IMR-90 (cell line): ENCODE data around the gene TRMT10C. TPM values are rescaled to one million over a fixed set of nuclear protein-coding genes. Genes with fewer than 3 reads are reported as not detected.

Experiments used
- ATAC-seq: fragments of 200-7000 bp; cut with Tn5 transposase; 2 replicates; pipeline ENCODE4 v1.9.1; 2020; ENCODE audit warnings: low read depth, mild to moderate bottlenecking, moderate library complexity
- BruUV-seq: library from RNA; stranded (reverse); fragments of 400-500 nt; replicated peaks from 2 replicates; lab custom pipeline; 2021; lab: Mats Ljungman, UMichigan
- CTCF ChIA-PET: fragments of 300-600 bp; formaldehyde crosslinking; extraction: SDS; loops from one replicate; lab custom pipeline; 2021; ENCODE audit warnings: antibody characterized with exemption; lab: Yijun Ruan, JAX
- POLR2A ChIA-PET: fragments of 300-600 bp; sonication (Branson Sonifier 250); formaldehyde crosslinking; loops from one replicate; lab custom pipeline; 2022; ENCODE audit warnings: antibody characterized with exemption; ENCODE audit not compliant: unreplicated experiment; lab: Charles Lee
- DNase-seq: peaks from one replicate; pipeline ENCODE4 v3.0.0; 2013
- H2AFZ ChIP-seq: replicated peaks from 2 replicates; pipeline ENCODE3; 2013; ENCODE audit warnings: low read length, mild to moderate bottlenecking; ENCODE audit not compliant: poor library complexity
- H2AK5ac ChIP-seq: 2 replicates; pipeline ENCODE4 v1.6.1; 2013; ENCODE audit warnings: low read depth, low read length, inconsistent platforms
- H2AK9ac ChIP-seq: replicated peaks from 2 replicates; pipeline ENCODE3; 2013; ENCODE audit warnings: mild to moderate bottlenecking, low read depth, low read length, moderate library complexity; ENCODE audit not compliant: poor library complexity
- H2BK120ac ChIP-seq: 2 replicates; pipeline ENCODE4 v1.6.1; 2013; ENCODE audit warnings: low read depth, low read length, inconsistent platforms
- H2BK15ac ChIP-seq: 3 replicates; pipeline ENCODE4 v1.6.1; 2013; ENCODE audit warnings: low read depth, low read length, inconsistent platforms
- H2BK20ac ChIP-seq: 2 replicates; pipeline ENCODE4 v1.6.1; 2013; ENCODE audit warnings: low read depth, mild to moderate bottlenecking, inconsistent platforms, low read length, moderate library complexity
- H2BK5ac ChIP-seq: 2 replicates; pipeline ENCODE4 v1.6.1; 2013; ENCODE audit warnings: mild to moderate bottlenecking, low read depth, low read length, inconsistent platforms; ENCODE audit not compliant: poor library complexity, severe bottlenecking
- H3K14ac ChIP-seq: replicated peaks from 2 replicates; pipeline ENCODE4 v1.6.1; 2013; ENCODE audit warnings: low read depth, low read length, inconsistent platforms
- H3K18ac ChIP-seq: 2 replicates; pipeline ENCODE4 v1.6.1; 2013; ENCODE audit warnings: low read depth, low read length, control low read depth
- H3K23ac ChIP-seq: 2 replicates; pipeline ENCODE4 v1.6.1; 2013; ENCODE audit warnings: low read depth, low read length, inconsistent platforms
- H3K27ac ChIP-seq: 2 replicates; pipeline ENCODE4 v1.5.1; 2013; ENCODE audit warnings: mild to moderate bottlenecking, control low read depth, low read length; ENCODE audit not compliant: insufficient read depth
- H3K27me3 ChIP-seq: 2 replicates; pipeline ENCODE4 v1.6.1; 2013; ENCODE audit warnings: low read length; ENCODE audit not compliant: control insufficient read depth, insufficient read depth
- H3K36me3 ChIP-seq: 2 replicates; pipeline ENCODE4 v1.6.1; 2013; ENCODE audit warnings: low read length, mixed read lengths; ENCODE audit not compliant: control insufficient read depth, insufficient read depth
- H3K4ac ChIP-seq: 2 replicates; pipeline ENCODE4 v1.6.1; 2013; ENCODE audit warnings: low read depth, low read length, inconsistent platforms
- H3K4me1 ChIP-seq: 2 replicates; pipeline ENCODE4 v1.6.1; 2013; ENCODE audit warnings: low read length, mixed read lengths; ENCODE audit not compliant: control insufficient read depth, insufficient read depth
- H3K4me2 ChIP-seq: 2 replicates; pipeline ENCODE4 v1.6.1; 2013; ENCODE audit warnings: low read depth, mild to moderate bottlenecking, control low read depth, low read length, moderate library complexity
- H3K4me3 ChIP-seq: 2 replicates; pipeline ENCODE4 v1.5.1; 2013; ENCODE audit warnings: low read depth, mild to moderate bottlenecking, control low read depth, low read length, moderate library complexity; ENCODE audit not compliant: insufficient read depth
- H3K56ac ChIP-seq: 2 replicates; pipeline ENCODE4 v1.6.1; 2013; ENCODE audit warnings: low read length, inconsistent platforms; ENCODE audit not compliant: insufficient read depth; ENCODE audit errors: extremely low read depth
- H3K79me1 ChIP-seq, 2 experiments: 2 replicates each; pipeline ENCODE4 v1.6.1; 2013; ENCODE audit warnings: low read length in 2 of 2, inconsistent platforms in 1 of 2, low read depth in 1 of 2
- H3K9ac ChIP-seq: 2 replicates; pipeline ENCODE4 v1.6.1; 2013; ENCODE audit warnings: low read depth, low read length, control low read depth
- H3K9me1 ChIP-seq: 2 replicates; pipeline ENCODE4 v1.6.1; 2013; ENCODE audit warnings: low read length, inconsistent platforms; ENCODE audit not compliant: insufficient read depth
- H3K9me3 ChIP-seq: 2 replicates; pipeline ENCODE4 v1.6.1; 2013; ENCODE audit warnings: low read length; ENCODE audit not compliant: control insufficient read depth, insufficient read depth
- H4K20me1 ChIP-seq: 2 replicates; pipeline ENCODE4 v1.6.1; 2013; ENCODE audit warnings: low read length, inconsistent platforms; ENCODE audit not compliant: insufficient read depth
- H4K5ac ChIP-seq: 2 replicates; pipeline ENCODE4 v1.6.1; 2013; ENCODE audit warnings: mild to moderate bottlenecking, low read depth, low read length, control low read depth
- H4K8ac ChIP-seq, 2 experiments: 2 replicates each; pipeline ENCODE4 v1.6.1; 2013; ENCODE audit warnings: low read depth in 2 of 2, low read length in 2 of 2, control low read depth in 1 of 2, inconsistent platforms in 1 of 2
- H4K91ac ChIP-seq: 2 replicates; pipeline ENCODE4 v1.6.1; 2013; ENCODE audit warnings: low read depth, low read length, inconsistent platforms; ENCODE audit not compliant: insufficient read depth
- FOS ChIP-seq: fragments of 150-350 bp; IDR thresholded peaks from 2 replicates; pipeline ENCODE4 v1.6.1; 2016; ENCODE audit warnings: low read depth, low read length
- WGBS, 2 experiments: methylation state at CpG; one replicate each; pipeline versions ENCODE4 v1.1.5 to v1.1.7; 2013; ENCODE audit warnings: missing lambda C conversion rate in 2 of 2; ENCODE audit not compliant: insufficient read length in 1 of 2; ENCODE audit errors: extremely low coverage in 2 of 2; 5-methylcytosine and 5-hydroxymethylcytosine counted together
- dilution Hi-C: fragments of 300-500 bp; cut with HindIII; formaldehyde crosslinking; loops from one replicate; pipeline ENCODE4 v1.14.3; 2018; ENCODE audit warnings: low sequenced_read_pairs; ENCODE audit not compliant: unreplicated experiment
- in situ Hi-C: fragments of 300-500 bp; cut with MboI; formaldehyde crosslinking; loops from 3 replicates; pipeline ENCODE4 v1.14.3; 2019; ENCODE audit warnings: low sequenced_read_pairs, inconsistent platforms, mixed read lengths
- intact Hi-C: fragments of 100-400 bp; cut with micrococcal nuclease; formaldehyde crosslinking; loops from 2 replicates; pipeline ENCODE4 v1.10.0; 2022
- polyA plus RNA-seq, 3 experiments: library from polyadenylated mRNA; depleted of rRNA; stranded (reverse); fragments of >200 nt; gene quantifications; 2 replicates each; pipeline ENCODE4 v1.2.3, GENCODE V29; 2012; ENCODE audit warnings: low replicate concordance in 1 of 3
- total RNA-seq: library from RNA; depleted of rRNA; stranded (reverse); fragments of >200 nt; gene quantifications from 2 replicates; pipeline ENCODE4 v1.2.3, GENCODE V29; 2012
- TF ChIP-seq, protein P1 (sequence below): fragments of 150-350 bp; IDR thresholded peaks from 2 replicates; pipeline ENCODE4 v1.6.1; 2016; ENCODE audit warnings: low read depth, mild to moderate bottlenecking, low read length, moderate library complexity, borderline replicate concordance

TRMT10C gene
- total and polyA plus RNA-seq, 2 of the 4 experiments (the other 2 are of a cell fraction), result 13.6 to 17.0 TPM

- Histone ChIP-seq H3K79me1 (no peaks in the 10 kb centered on the region), H2AK9ac (no peak overlapping the region), H4K20me1 (no peaks in the 10 kb centered on the region), H3K27ac (no peak overlapping the region), H3K9me1 (no peaks in the 10 kb centered on the region), H2BK15ac (no peak overlapping the region), H3K56ac (no peak overlapping the region), H4K91ac (no peak overlapping the region), H3K9me3 (no peaks in the 10 kb centered on the region), H3K4me3 (no peak overlapping the region), H3K9ac (no peak overlapping the region), H3K4me2 (no peak overlapping the region), H3K36me3 (no peaks in the 10 kb centered on the region), H2AFZ (no peak overlapping the region), H3K23ac (no peak overlapping the region), H3K4me1 (no peaks in the 10 kb centered on the region), H2BK120ac (no peak overlapping the region), H3K18ac (no peak overlapping the region), H2BK5ac (no peak overlapping the region), H3K14ac (no peak overlapping the region), H4K5ac (no peak overlapping the region), H4K8ac (no peak overlapping the region), H2BK20ac (no peak overlapping the region), H3K4ac (no peak overlapping the region), H3K27me3 (peaks cover 9% of the 10 kb centered on the region), H2AK5ac (no peak overlapping the region)
- intact Hi-C loops, result no loop called here
- no TSS peak for BruUV-seq
- dilution Hi-C loops, result no loop called here
- no peak for ATAC-seq
- ChIA-PET CTCF (no interaction called here), POLR2A (no interaction called here)
- WGBS, 2 experiments, result no CpG with 5 or more reads among the region's 4 CpGs
- no peak for TF ChIP-seq FOS
- TF ChIP-seq, protein P1, sequence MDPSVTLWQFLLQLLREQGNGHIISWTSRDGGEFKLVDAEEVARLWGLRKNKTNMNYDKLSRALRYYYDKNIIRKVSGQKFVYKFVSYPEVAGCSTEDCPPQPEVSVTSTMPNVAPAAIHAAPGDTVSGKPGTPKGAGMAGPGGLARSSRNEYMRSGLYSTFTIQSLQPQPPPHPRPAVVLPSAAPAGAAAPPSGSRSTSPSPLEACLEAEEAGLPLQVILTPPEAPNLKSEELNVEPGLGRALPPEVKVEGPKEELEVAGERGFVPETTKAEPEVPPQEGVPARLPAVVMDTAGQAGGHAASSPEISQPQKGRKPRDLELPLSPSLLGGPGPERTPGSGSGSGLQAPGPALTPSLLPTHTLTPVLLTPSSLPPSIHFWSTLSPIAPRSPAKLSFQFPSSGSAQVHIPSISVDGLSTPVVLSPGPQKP, result no peak
- DNase-seq, result no peak
- in situ Hi-C loops, result no loop called here
Measured at GRCh38 chr3:101521211-101521701, 40.4 kb upstream of the TRMT10C start.
